Posterior cingulate gyrus (tissue), 11 donors: ENCODE measurements around the gene GRM4.
A peak's percentile ranks its signal among the peaks of the same experiment; 100 is the strongest.
"Not testable (repeated sequence)": the region's sequence is repeated elsewhere in the genome, so short reads cannot be mapped to it uniquely, and the experiment has no call there.

Source experiments
- DNase-seq, 10 donors: peaks; one replicate each; pipeline versions ENCODE4 v3.0.0 to v3.0.0-alpha.2; 2020 to 2021; ENCODE audit warnings: mixed read lengths in 3 of 10
- intact Hi-C: fragments of 100-400 bp; cut with DNase I; formaldehyde crosslinking; loops from one replicate; pipeline ENCODE4 v1.15.1; 2023

Gene GRM4

GRCh38 chr6:34016573-34016972 is 129.3 kb downstream of the GRM4 start:
- intact Hi-C loops, DNase-seq: not testable (repeated sequence)

GRCh38 chr6:34015586-34015985 is 130.3 kb downstream of the GRM4 start:
- DNase-seq = peak in 1 of 10 donors; percentile 50
- intact Hi-C loops = no loop called here

GRCh38 chr6:34011264-34011663 is 134.6 kb downstream of the GRM4 start:
- DNase-seq = peak in 1 of 10 donors; percentile 12
- intact Hi-C loops = no loop called here

- peak in 1 of 10 donors; percentile 50 for DNase-seq
Measured at GRCh38 chr6:34005901-34006531, 139.9 kb downstream of the GRM4 start.

GRCh38 chr6:34004706-34005105 is 141.2 kb downstream of the GRM4 start:
- DNase-seq = no peak
- intact Hi-C loops = no loop called here

More at GRCh38 chr6:34005901-34006531, 139.9 kb downstream of the GRM4 start:
- intact Hi-C loops = no loop called here

GRCh38 chr6:34003962-34004361 is 141.9 kb downstream of the GRM4 start:
- intact Hi-C loops = no loop called here
- no peak for DNase-seq

- intact Hi-C loops = no loop called here
Measured at GRCh38 chr6:34001706-34002621, 143.9 kb downstream of the GRM4 start.

GRCh38 chr6:34000281-34000680 is 145.6 kb downstream of the GRM4 start:
- DNase-seq = peak in 2 of 10 donors; percentile 41 to 68

More at GRCh38 chr6:34001706-34002621, 143.9 kb downstream of the GRM4 start:
- peak in 3 of 10 donors; percentile 45 to 59 (median 52) for DNase-seq

GRCh38 chr6:33999567-33999966 is 146.3 kb downstream of the GRM4 start:
- intact Hi-C loops = no loop called here
- DNase-seq = peak in 1 of 10 donors; percentile 13

More at GRCh38 chr6:34000281-34000680, 145.6 kb downstream of the GRM4 start:
- intact Hi-C loops = no loop called here

- intact Hi-C loops = no loop called here
- DNase-seq = peak in 1 of 10 donors; percentile 0
Measured at GRCh38 chr6:33998660-33999059, 147.2 kb downstream of the GRM4 start.

- DNase-seq = no peak
- intact Hi-C loops = no loop called here
Measured at GRCh38 chr6:33997265-33997664, 148.6 kb downstream of the GRM4 start.

GRCh38 chr6:33996120-33996475 is 149.8 kb downstream of the GRM4 start:
- intact Hi-C loops = no loop called here
- peak in 1 of 10 donors; percentile 26 for DNase-seq

- intact Hi-C loops = no loop called here
- peak in 1 of 10 donors; percentile 38 for DNase-seq
Measured at GRCh38 chr6:33995309-33996119, 150.4 kb downstream of the GRM4 start.

- intact Hi-C loops = no loop called here
- DNase-seq = peak in 2 of 10 donors; percentile 57 to 67
Measured at GRCh38 chr6:33994472-33995308, 151.2 kb downstream of the GRM4 start.

GRCh38 chr6:33993653-33994471 is 152.0 kb downstream of the GRM4 start:
- peak in 2 of 10 donors; percentile 43 to 62 for DNase-seq
- intact Hi-C loops = no loop called here

GRCh38 chr6:33993091-33993490 is 152.8 kb downstream of the GRM4 start:
- intact Hi-C loops = no loop called here
- DNase-seq = peak in 2 of 10 donors; percentile 28 to 57

- intact Hi-C loops = no loop called here
- peak in 1 of 10 donors; percentile 27 for DNase-seq
Measured at GRCh38 chr6:33992191-33992590, 153.7 kb downstream of the GRM4 start.

- intact Hi-C loops = no loop called here
- DNase-seq = no peak
Measured at GRCh38 chr6:33991610-33992009, 154.3 kb downstream of the GRM4 start.

- DNase-seq = peak in 1 of 10 donors; percentile 75
- intact Hi-C loops = no loop called here
Measured at GRCh38 chr6:33990061-33990541, 155.8 kb downstream of the GRM4 start.
